22Rv1 (cell line): ENCODE results near the gene DDIAS.

Experiments used
- CTCF ChIP-seq: fragments of 450-650 bp; IDR thresholded peaks from 2 replicates; pipeline ENCODE4 v1.5.1; 2017; ENCODE audit warnings: mild to moderate bottlenecking
- ZFX ChIP-seq: fragments of 450-650 bp; IDR thresholded peaks from 2 replicates; pipeline ENCODE4 v1.6.1; 2017; ENCODE audit warnings: antibody characterized with exemption, borderline replicate concordance

GRCh38 chr11:82939456-82939855, 37.9 kb downstream of the DDIAS start:
- TF ChIP-seq CTCF: no peak
- no peak for TF ChIP-seq ZFX
